Colonic mucosa (tissue), 4 donors: ENCODE data around the gene ZNF557. TPM values are rescaled to one million over a fixed set of nuclear protein-coding genes. Genes with fewer than 3 reads are reported as not detected.

ENCODE experiments used
- DNase-seq: peaks from one replicate; pipeline ENCODE4 v3.0.0-alpha.2; 2020
- H3K27ac ChIP-seq: fragments of 200-600 bp; one replicate; pipeline ENCODE4 v1.8.0; 2021
- H3K27me3 ChIP-seq: fragments of 200-600 bp; one replicate; pipeline ENCODE4 v1.8.0; 2021
- H3K36me3 ChIP-seq: fragments of 200-600 bp; one replicate; pipeline ENCODE4 v1.8.0; 2021
- H3K4me1 ChIP-seq: fragments of 200-600 bp; one replicate; pipeline ENCODE4 v1.8.0; 2021; ENCODE audit warnings: mild to moderate bottlenecking
- H3K4me3 ChIP-seq: fragments of 200-600 bp; one replicate; pipeline ENCODE4 v1.8.0; 2021
- H3K9ac ChIP-seq, 2 donors: one replicate each; pipeline ENCODE4 v1.7.0; 2013; ENCODE audit warnings: control low read depth in 2 of 2, low read depth in 2 of 2, low read length in 2 of 2
- H3K9me3 ChIP-seq: fragments of 200-600 bp; one replicate; pipeline ENCODE4 v1.8.0; 2021
- intact Hi-C: fragments of 100-400 bp; cut with DNase I; formaldehyde crosslinking; loops from one replicate; pipeline ENCODE4 v1.14.1; 2022
- total RNA-seq, 2 donors: library from RNA; stranded (reverse); fragmentation: NEBNext Ultra II Directional in 1 of 2; extraction: Animal tissue kit (Norgen Biotek cat#: 25700) in 1 of 2; gene quantifications; one replicate each; pipeline ENCODE4 v1.2.1, GENCODE V29; 2021
- TF ChIP-seq, protein P1 (sequence below): fragments of 200-600 bp; IDR thresholded peaks from one replicate; pipeline ENCODE4 v1.8.0; 2022; ENCODE audit warnings: antibody characterized with exemption, mild to moderate bottlenecking
- donor health status: healthy.
- donor health status: DM: no; HTN: no; CAD: no.
- donor health status: DM: no; HTN: no; CAD: no.

The ZNF557 gene
- total RNA-seq, 2 donors from 2014 or later, result 7.5 to 7.9 TPM

DNA sequence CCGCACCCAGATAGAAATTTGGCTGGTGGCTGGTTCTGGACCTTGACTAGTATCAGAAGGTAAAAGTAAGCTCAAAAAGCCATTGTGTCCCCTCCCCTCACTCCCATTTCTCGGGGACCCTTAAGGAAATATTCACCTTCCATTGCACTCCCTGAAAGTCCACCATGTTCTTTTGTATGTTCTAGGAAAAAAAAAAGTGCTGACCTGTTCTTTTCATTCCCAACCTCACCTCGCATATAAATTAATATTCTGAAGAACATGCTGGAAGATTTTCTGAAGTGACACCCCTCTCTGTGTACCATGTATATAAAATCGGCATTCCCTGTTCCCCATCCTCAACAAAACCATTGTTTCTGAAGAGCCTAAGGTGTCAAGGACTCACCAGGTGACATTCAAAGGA lies 43.2 kb downstream of the ZNF557 start:
- no peak for DNase-seq
- Histone ChIP-seq H3K4me1 (no peaks in the 10 kb centered on the region), H3K4me3 (no peak overlapping the region), H3K27ac (no peak overlapping the region), H3K9me3 (no peaks in the 10 kb centered on the region), H3K36me3 (no peaks in the 10 kb centered on the region), H3K9ac (no peak overlapping the region), H3K27me3 (no peaks in the 10 kb centered on the region)
- TF ChIP-seq, protein P1, sequence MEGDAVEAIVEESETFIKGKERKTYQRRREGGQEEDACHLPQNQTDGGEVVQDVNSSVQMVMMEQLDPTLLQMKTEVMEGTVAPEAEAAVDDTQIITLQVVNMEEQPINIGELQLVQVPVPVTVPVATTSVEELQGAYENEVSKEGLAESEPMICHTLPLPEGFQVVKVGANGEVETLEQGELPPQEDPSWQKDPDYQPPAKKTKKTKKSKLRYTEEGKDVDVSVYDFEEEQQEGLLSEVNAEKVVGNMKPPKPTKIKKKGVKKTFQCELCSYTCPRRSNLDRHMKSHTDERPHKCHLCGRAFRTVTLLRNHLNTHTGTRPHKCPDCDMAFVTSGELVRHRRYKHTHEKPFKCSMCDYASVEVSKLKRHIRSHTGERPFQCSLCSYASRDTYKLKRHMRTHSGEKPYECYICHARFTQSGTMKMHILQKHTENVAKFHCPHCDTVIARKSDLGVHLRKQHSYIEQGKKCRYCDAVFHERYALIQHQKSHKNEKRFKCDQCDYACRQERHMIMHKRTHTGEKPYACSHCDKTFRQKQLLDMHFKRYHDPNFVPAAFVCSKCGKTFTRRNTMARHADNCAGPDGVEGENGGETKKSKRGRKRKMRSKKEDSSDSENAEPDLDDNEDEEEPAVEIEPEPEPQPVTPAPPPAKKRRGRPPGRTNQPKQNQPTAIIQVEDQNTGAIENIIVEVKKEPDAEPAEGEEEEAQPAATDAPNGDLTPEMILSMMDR, result no peak
- intact Hi-C loops, result no loop called here

DNA sequence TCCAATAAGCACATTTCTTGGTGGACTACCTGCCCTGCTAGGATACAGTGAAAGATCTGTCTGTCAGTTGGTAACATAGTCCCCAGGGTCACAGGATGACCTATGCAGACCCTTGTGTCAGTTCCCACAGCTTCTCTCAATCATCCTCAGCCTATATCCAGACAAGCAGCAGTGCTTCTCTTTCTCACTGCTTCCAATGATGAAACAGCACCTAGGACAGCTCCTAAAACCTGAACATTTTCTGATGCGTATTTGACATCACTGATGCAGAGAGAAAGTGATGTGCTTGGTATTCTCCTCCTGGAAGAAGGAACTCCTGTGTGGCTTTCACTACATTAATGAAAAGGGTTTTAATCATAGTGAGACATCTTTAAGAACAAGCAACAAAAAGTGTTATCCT lies 43.7 kb downstream of the ZNF557 start:
- intact Hi-C loops, result no loop called here

DNA sequence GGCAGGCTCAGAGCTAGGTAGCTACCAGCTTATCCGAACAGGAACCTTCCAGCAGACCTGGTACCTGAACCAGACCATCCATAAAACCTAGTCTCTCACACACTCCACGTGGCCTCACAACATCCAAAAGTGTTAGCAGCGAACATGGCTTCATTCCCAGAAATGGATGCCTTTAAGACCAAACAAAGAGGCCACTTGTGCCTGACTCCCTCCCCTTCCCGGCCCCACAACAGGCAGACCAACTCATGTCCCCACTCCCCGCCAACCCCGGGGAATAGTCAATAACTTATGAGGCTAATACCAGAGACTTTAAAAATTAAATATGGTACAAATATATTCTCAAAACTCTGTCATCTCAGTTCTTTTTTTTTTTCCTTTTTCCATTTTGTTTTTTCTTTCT lies 46.2 kb downstream of the ZNF557 start:
- Histone ChIP-seq H3K4me3 (no peak overlapping the region), H3K9me3 (no peaks in the 10 kb centered on the region), H3K9ac (no peak overlapping the region), H3K27ac (no peak overlapping the region), H3K36me3 (no peaks in the 10 kb centered on the region), H3K4me1 (no peaks in the 10 kb centered on the region), H3K27me3 (no peaks in the 10 kb centered on the region)
- intact Hi-C loops, result no loop called here
- TF ChIP-seq, protein P1, result no peak
- DNase-seq, result no peak

More for the DNA sequence above, 43.7 kb downstream of the ZNF557 start:
- no peak for DNase-seq
- H3K27ac ChIP-seq, result no peak overlapping the region
- no peaks in the 10 kb centered on the region for H3K9me3 ChIP-seq
- H3K9ac ChIP-seq, result no peak overlapping the region
- no peaks in the 10 kb centered on the region for H3K27me3 ChIP-seq
- H3K4me3 ChIP-seq, result no peak overlapping the region
- no peaks in the 10 kb centered on the region for H3K4me1 ChIP-seq
- no peaks in the 10 kb centered on the region for H3K36me3 ChIP-seq
- TF ChIP-seq, protein P1, result no peak

DNA sequence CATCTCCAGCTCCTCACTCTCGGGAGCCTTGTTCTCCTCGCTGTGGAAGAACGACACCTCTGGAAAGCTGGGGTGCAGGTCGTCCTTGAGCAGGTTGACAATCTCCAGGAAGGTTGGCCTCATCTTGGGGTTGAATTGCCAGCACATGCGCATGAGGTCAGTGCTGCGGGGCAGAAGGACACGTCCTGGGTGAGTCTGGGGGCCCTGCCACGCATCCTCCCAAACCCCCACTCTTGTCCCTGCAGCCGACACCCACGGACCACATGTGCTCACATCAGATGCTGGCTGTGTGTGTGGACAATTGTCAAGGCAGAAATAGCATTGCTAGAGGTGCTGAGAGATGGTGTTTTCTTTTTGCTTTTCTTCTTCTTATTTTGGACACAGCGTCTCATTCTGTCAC lies 47.7 kb downstream of the ZNF557 start:
- H3K4me1 ChIP-seq, result no peaks in the 10 kb centered on the region
- H3K27me3 ChIP-seq, result no peaks in the 10 kb centered on the region
- no peak overlapping the region for H3K4me3 ChIP-seq
- no peak overlapping the region for H3K9ac ChIP-seq
- intact Hi-C loops, result no loop called here
- TF ChIP-seq, protein P1, result no peak
- no peaks in the 10 kb centered on the region for H3K9me3 ChIP-seq
- no peak for DNase-seq
- H3K27ac ChIP-seq, result no peak overlapping the region
- peaks cover 9% of the 10 kb centered on the region for H3K36me3 ChIP-seq

DNA sequence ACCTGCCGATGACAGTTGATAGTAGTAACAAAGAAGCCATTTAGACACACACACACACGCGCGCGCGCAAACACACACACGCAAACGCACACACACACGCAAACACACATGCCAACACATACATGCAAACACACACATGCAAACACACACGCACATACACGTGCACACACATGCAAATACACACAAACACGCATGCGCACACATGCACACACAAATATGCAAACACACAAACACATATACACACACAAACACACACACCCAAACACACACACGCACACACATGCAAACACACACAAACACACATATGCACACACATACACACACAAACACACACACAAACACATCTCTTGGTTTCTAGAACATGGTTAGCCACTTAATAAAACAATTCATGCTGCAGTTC lies 50.1 kb downstream of the ZNF557 start:
- DNase-seq, result no peak
- Histone ChIP-seq H3K36me3 (peaks cover 9% of the 10 kb centered on the region), H3K9me3 (no peaks in the 10 kb centered on the region), H3K27me3 (no peaks in the 10 kb centered on the region), H3K9ac (no peak overlapping the region), H3K27ac (no peak overlapping the region), H3K4me1 (no peaks in the 10 kb centered on the region), H3K4me3 (no peak overlapping the region)
- TF ChIP-seq, protein P1, result no peak
- intact Hi-C loops, result no loop called here

DNA sequence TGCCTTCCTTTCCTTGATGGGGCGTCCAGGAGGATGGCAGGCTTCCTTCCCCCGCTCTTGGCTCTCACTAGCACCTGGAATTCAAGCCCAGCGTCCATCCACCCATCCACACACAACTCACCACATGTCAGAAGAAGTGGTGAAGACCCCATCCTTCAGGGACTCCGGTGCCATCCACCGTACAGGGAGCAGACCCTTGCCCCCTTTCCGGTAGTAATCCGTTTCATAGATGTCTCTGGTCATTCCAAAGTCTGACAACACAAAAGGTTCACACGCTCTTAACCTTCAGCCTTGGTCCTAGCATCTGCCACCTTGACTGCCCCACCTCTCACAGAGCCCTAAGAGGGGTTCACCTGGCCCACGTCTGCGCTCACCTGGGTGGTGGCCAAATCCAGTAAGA lies 51.0 kb downstream of the ZNF557 start:
- Histone ChIP-seq H3K4me3 (no peak overlapping the region), H3K27me3 (no peaks in the 10 kb centered on the region), H3K27ac (no peak overlapping the region), H3K4me1 (no peaks in the 10 kb centered on the region), H3K9ac (no peak overlapping the region), H3K9me3 (no peaks in the 10 kb centered on the region), H3K36me3 (peaks cover 9% of the 10 kb centered on the region)
- TF ChIP-seq, protein P1, result no peak
- no peak for DNase-seq
- intact Hi-C loops, result no loop called here
